Measurements from ENCODE around the gene DYNC1I2.

DNA sequence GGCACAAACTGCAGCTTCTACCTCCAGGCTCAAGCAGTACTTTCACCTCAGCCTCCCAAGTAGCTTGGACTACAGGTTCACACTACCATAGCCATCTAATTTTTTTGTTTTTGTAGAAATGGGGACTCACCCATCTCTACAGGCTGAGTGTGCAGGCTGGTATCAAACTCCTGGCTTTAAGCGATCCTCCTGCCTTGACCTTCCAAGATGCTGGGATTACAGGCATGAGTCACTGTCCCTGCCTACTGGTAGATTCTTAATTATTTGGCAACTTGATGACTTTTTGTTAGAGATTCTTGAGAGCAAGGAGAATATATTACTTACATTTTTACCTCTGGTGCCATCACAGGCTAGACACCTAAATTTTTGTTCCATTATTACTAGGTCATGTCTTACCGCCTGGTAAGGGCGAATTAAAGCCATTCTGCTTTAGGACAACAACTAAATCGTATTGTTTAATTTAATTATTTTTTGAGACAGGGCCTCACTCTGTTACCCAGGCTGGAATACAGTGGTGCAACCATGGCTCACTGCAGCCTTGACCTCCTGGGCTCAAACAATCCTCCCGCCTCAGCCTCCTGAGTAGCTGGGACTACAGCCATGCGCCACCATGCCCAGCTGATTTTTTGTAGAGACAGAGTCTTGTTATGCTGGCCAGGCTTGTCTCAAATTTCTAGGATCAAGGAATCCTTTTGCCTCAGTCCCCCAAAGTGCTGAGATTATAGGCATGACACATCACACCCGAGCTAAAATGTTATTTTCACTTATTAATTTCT lies 15.7 kb downstream of the DYNC1I2 start:
- TF ChIP-seq, protein P1, sequence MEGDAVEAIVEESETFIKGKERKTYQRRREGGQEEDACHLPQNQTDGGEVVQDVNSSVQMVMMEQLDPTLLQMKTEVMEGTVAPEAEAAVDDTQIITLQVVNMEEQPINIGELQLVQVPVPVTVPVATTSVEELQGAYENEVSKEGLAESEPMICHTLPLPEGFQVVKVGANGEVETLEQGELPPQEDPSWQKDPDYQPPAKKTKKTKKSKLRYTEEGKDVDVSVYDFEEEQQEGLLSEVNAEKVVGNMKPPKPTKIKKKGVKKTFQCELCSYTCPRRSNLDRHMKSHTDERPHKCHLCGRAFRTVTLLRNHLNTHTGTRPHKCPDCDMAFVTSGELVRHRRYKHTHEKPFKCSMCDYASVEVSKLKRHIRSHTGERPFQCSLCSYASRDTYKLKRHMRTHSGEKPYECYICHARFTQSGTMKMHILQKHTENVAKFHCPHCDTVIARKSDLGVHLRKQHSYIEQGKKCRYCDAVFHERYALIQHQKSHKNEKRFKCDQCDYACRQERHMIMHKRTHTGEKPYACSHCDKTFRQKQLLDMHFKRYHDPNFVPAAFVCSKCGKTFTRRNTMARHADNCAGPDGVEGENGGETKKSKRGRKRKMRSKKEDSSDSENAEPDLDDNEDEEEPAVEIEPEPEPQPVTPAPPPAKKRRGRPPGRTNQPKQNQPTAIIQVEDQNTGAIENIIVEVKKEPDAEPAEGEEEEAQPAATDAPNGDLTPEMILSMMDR (IDR thresholded peaks at IDR 0.05; ENCODE audit: low read depth, low read length) = no peak
- TF ChIP-seq POLR2A (IDR thresholded peaks at IDR 0.05; ENCODE audit: extremely low read depth, insufficient read length) = no peak
- no peak for TF ChIP-seq MYC (IDR thresholded peaks at IDR 0.05; ENCODE audit: low read depth, low read length)
